GM21515 (cell line): ENCODE results near the gene MINDY3.

Experiments
- ATAC-seq: cut with Tn5 transposase; IDR thresholded peaks from one replicate; pipeline ENCODE4 v1.9.1; 2021; ENCODE audit not compliant: unreplicated experiment

The MINDY3 gene

DNA sequence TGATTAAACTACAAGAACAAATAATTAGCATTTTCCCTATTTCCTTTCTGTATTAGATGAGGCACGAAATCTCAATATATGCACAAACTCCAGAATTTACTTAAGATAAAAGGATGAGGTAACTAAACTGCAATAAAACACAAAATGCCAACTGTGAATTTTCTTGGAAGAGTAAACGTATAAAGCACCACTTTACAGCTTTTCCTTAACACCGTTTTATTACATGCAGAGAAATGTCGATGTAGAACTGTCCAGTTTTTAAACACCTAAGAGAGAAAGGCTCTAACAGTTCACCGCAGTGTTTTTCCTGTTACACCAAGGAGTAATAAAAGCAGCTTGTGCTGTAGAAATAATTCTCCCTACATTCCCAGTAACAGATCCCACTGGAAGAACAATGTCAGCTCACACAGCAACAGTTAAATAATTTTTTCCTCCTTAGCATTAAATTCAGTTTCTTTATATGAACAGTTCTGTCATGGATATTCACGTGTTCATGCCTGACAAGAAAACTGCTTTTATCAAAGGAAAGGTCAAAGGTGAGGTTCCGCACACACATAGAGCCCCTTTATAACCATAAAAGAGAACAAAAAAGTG, 52.0 kb downstream of the MINDY3 start:
- ATAC-seq: no peak

DNA sequence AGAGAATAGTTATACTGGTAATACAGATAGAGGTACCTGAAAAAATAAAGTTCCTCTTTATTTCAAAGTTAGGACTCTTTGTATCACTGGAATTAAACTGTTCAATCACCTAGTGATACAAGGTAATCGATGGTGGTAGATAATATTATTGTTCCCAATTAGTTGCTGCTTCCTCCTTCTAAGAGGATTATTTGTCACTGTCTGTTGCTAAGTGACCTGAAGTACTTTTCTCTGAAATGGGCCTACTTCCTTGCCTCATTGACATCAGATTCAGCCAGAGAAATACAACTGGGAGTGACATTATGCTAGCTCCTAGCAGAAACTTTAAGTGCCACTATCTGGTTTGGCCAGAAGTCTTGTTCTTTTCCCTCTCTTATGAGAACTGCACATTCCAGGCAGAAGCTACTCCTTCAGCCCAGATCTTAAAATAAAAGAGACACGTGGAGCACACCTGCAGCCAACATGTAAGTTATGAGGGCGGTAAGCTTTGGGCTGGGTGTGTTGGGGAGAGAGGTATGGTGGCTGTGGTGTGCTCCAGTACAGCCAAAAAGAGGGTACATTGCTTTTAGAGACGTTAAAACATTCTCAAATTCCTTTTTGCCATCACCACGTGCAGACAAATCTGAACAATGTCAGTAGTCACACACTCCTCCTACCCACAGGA, 54.8 kb downstream of the MINDY3 start:
- no peak for ATAC-seq

DNA sequence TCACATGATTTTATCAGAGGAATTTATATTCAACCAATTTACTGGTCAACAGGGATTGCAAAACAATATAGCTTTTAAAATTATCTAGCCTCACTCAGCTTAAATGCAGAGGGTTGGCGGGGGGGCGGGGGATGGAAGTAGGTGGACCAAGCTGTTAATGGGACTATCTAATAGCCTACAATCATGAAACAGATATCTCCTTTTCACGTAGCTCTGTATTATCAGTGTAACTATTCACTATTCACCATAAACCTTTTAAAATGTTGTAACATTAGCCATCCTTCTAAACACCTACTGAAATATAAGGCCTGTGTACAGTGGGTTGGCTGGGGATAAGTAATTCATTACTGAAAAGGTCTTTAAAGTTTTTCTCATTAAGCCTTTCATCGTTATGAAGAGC, 56.2 kb downstream of the MINDY3 start:
- ATAC-seq: no peak

DNA sequence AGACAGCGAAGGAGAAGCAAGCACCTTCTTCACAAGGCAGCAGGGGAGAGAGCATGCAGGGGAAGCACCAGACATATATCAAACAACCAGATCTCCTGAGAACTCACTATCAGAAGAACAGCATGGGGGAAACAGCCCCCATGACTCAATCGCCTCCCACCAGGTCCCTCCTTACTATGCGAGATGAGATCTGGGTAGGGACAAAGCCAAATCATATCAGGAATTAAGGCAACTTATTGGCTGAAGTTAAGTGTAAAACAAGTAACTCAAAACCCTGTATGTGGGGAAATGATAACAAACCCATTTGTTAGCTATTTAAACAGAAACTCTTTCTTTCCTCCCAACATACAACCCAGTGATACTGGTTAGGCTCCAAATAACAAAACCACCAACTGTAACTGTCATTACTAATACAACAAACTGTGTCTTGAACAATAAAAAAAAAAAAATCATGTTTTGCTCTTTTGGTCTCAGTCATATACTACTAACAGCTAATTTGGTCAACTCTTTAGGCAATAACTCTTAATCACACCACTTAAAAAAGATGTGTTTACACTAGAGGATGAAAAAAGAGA, 57.8 kb downstream of the MINDY3 start:
- ATAC-seq: no peak

DNA sequence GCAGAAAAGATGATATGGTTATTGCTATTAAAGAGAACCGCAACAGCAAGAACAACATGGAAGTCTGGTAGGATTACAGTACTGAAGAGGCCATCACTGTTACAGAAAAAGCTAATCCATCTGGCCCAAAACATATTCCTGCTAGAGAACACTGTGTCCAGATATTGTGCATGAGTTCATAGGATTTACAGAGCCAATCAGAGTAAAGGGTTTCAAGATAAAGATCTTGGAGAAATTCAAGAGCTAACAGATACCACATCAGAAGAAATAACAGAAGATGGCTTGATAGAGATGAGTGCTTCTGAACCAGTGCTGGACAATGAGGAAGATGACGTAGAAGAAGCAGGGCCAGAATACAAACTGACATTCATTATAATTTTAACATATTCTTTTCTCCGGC, 58.7 kb downstream of the MINDY3 start:
- ATAC-seq: no peak

DNA sequence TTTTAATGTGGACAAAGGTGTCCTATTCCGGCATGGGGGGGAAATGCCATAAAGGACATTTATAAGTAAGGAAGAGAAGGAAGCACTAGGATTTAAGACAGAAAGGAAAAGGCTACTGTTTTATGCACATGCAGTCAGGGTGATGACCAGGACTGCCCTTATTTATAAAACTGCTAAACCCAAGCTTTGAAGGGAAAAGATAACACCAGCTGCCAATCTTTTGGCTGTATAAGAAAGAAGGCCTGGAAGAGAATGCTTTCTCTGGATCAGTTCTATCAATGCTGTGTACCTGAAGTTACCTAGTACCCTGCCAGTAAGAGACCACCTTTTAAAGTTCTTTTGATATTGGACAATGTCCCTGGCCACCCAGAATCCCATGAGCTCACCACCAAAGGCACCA, 59.2 kb downstream of the MINDY3 start:
- ATAC-seq: no peak

DNA sequence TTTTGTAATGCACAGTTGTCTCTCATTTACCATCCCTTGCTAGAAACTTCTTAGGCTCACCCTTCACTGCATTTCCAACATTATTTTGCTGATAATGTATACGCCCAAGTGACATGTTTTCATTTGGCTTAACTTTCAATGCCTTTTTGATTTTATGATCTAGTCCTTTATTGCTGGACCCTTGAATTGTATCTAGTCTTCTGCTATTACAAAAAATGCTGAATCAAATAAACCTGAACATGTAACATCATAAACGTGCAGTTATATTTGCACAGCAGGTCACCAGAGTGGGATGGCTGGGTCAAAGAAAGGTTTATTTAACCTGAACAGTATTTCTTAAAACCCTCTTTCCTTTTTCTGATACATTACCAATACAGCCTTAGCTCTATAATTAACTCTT, 63.0 kb downstream of the MINDY3 start:
- ATAC-seq: no peak

DNA sequence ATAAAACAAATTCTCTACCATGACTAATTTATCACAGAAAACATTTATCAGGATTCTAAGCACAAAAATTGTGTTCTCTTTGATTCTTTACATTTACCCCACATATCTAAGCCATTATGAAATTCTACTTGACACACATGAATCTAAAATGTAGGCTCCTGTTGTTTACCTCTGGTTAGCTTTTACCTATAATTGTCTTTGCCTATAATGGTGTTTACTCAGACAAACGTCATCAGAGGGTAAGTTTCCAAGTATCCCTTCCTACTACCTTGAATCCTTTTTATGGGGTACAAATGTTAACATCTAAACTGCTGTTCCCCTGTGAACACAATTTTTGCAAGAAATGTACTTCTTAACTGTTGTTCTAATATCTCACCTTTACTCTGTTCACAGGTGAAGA, 63.5 kb downstream of the MINDY3 start:
- no peak for ATAC-seq

DNA sequence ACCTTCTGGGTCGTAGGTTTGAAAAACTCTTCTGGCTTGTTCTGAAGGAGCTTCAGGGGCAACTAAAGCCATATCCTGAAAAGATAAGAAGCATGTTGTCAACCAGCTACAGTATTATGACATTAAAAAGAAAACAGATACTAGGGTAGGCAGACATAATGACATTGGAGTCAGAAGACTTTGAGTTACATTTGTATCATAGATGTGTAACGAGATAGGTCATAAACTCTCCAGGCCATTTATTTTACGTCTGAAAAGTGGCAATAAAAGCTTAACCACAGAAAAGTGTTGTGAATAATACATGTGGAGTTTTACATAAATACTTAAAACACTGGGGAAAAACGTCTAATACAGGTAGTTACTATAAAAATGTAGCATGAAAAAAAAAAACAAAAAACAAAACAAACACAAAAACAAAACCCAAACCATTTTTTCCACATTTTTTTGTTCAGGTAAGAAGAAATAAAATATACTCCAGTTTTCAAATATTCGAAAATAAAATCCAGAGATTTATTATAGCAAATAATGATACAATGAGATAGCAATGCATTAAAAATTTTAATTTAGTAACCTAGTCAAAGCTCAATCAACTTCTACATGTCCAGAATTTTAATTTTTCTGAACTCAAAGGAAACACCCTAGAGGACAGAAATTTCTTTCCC, 64.1 kb downstream of the MINDY3 start:
- ATAC-seq: no peak

DNA sequence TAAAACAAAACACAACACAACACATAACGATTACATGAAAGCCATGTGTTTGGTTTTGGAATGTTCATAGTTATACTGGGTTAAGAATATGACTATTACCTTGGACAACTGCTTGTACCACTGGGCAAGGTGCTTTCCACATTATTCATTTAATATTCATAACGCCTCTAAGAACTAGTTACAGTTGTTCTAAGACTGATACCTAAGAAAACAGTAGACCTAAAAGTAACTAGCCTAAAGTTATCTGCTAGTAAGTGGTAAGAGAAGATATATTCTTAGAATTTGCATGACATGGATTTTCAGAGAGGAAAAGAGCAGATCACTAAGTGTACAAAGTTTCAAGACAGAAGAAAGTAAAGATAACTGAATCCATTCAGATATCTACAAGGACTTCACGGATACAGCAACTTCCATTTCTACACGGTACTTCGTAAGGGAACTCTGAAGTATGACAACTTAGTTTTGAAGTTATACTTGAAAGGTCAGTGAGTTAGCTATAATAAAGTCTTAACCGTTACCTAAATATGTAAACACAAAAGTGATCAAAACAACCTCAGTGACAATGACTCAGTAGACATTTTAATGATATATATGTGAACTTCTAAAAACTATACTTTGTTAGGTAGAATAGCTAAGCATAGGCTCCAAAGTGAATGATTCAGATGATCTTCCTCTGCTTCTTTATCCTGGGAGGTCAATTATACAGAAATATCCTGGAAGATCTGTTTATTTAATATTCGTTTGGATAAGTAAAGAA, 65.1 kb downstream of the MINDY3 start:
- ATAC-seq: no peak

DNA sequence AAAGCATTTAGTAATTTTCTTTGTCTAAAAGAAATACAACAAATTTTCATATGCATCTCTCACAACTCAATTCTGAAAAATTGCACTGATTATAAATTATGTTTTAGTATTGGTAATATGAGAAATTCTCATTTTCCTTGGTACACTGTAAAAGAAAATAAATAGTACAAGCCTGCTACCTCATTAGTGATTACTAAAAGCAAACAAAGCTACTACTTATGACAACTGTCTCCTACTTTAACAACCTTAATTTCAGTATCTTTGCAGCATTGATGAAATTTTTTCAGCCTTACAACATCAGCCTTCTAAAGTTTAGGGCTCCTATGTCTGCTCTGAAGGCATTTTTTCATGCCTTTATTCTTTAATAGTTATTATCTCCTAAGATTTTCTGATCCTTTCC, 65.7 kb downstream of the MINDY3 start:
- ATAC-seq: no peak

DNA sequence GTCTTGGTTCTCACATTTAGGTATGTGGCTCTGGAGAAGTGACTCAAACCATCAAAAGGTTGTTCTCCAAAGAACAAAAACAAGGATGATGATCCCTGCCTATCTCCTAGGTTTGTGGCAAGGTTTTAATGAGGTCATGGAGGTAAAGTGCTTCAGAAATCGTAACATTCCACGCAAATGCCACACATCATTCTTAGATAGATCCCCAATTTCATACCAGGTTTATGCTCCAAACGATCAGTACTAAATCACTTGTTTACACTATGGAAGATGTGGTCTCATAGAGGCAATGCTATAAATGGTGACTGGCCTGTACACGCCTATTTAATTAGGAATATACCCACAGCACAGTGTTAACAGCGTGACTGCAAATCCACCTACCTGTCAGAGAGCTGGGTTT, 66.6 kb downstream of the MINDY3 start:
- no peak for ATAC-seq

DNA sequence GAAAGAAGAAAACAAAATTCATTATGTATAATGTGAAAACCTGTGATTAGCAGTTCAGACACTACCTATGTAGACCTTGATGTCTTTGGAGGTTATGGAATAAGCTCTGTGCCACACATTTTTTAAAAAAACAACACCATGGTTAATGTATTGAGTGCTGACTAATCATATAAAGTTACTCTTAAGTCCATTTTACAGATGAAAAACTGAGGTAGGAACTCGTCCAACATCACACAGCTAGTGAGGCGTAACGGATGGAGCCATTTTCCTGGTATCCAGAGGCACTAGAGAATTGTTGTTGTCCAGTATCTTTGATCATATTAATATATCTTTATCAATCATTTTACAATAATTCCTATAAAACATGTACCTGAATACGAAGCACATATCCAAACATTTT, 67.5 kb downstream of the MINDY3 start:
- no peak for ATAC-seq

DNA sequence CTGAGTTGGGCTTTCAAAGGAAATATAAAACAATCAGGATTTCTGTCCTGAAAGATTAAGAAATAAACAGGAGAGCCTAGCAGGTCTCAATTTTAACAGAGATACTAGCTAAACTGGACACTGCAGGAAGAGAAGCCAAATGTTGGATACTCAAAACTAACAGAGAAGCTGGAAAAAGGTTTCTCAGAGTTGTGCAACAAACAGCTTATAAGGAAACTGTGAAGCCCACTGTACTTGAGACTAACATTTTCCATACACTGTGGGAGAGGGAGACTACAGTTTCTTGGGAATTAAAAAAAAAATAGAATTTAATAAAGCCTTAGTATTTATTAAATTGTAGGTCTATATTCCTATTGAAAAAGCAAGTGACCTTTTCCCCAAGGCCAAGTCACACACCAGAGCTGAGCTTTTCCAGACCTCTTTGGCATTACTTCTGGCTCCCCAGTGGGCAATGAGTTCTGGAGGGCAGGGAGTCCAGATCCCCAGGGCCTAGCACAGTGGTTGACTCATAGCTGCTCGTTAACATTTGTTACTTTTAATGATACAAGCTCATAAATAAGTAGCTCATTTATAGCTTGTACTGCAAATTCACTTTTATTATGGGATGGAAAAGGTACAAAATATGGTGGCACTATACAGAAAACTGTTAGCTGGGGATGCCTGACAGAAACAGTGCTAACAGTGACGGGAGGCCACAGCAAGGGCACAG, 68.3 kb downstream of the MINDY3 start:
- no peak for ATAC-seq

DNA sequence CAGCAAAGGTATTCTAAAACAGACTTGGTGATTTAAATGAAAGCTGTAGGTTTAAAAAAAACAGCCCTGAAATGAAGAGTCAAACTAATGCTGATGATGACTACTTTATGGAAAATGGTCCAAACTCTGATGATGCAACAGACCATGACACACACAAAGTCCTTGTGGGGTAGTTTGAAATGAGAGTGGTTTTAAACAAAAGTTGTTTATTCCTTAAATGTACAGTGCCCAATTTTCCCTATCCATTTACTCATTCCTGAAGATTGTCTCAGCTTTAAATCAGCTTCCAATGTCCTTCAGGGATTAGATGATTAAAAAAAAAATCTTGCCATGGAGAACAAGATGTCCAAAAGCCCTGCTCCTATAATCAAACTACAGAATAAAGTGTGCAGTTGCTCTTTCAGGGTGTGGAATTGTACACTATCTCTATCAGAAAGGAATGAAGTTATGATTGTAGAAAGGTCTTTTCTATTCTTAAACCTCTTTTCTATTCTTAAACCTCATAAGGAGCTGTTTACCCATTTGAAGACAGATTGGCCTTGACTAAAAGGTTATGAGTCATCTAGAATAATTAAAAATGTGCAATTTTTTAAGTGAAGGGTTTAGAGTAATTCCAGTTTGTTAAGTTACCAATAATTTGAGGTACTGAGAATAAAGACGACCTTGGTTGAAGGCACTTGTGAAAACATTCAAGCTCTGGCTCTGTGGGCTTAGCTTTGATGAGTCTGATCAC, 70.3 kb downstream of the MINDY3 start:
- ATAC-seq: no peak

DNA sequence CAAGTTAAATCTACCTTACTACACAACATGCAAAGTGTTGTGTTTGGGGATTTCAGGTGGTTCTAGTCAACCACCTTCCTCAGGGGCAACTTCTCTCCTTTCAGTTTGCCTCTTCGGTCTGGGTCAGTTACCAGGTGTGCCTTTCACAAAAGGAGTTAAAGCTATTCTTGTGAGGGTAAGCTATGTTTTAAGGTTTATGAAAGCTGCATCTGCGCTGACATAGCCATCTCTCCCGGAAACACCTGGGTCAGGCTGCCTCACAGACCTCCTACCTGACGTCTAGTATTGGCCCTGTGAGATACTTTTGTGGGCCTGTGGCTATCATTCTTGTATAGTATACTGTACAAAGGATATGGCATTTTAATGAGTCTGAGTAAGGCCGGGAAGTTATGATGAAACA, 72.9 kb downstream of the MINDY3 start:
- ATAC-seq: peak; percentile 67

DNA sequence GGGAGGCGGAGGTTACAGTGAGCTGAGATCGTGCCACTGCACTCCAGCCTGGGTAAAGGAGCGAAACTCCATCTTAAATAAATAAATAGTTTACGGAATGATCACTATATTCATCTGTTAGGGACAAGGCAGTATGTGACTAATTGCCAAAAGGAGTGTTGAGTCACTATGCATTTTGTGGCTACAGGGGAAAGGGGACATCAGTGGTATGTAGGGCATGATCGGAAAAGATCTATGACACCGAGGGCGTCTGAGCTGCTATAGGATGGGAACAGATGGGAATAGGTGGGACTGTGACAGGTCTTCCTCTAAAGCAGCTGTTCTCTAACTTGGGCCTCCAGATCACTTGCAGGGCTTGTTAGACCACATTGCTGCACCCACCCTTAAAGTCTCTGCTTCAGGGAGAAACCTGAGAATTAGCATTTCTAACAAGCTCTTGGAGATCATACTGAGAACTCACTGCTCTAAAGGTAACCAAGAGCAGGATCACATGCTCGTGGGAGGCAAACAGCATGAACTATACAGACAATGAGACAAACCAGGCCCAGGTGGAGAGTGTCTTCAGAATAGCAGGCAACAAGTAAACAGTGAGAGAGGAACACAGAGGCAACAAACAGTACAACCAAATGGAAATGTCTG, 75.5 kb downstream of the MINDY3 start:
- ATAC-seq: no peak

DNA sequence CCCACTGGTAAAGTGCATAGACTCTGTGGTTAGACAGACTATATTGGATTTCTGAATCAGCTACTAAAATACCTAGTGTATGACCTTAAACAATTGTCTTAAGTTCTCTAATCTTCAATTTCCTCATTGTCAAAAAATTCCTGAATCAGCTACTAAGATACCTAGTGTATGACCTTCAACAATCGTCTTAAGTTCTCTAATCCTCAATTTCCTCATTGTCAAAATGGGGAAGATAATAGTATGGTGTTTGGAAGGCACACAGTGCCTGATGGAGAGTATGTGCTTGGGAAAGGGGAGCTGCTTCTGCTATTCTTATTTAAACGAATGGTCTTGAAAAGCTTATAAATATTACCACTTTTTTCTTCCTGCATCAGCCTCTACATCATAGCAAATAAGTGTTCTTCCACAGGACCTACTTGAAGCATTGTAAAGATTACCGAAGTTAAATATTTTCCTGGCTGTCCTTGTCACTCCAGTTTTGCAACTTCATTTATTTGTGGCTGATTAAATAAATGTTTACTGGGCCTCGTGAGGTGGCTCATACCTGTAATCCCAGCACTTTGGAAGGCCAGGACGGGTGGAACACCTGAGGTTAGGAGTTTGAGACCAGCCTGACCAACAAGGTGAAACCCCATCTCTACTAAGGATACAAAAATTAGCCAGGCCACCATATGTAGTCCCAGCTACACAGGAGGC, 76.2 kb downstream of the MINDY3 start:
- no peak for ATAC-seq

DNA sequence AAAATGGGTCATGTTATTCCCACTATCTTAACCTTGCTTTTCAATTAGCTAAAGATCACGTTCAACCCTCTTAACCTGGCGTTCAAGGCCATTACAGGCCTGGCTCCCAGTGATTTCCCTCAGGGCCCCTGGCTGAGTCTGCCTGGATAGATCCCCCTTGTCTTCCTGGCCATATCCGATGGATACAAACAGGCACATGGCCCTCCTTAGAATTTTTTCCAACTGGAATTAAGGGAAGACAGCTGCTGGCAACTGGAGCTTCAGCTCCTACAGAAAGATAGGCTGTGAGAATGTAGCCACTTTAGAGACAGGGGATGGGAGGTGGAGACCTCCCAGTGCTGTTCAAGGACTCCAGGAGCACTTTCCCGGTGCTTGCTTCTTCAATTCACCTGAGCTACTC, 77.5 kb downstream of the MINDY3 start:
- no peak for ATAC-seq
